HG03135 (cell line): ENCODE results near the gene ABCC8.

Source experiments
- ATAC-seq: cut with Tn5 transposase; IDR thresholded peaks from one replicate; pipeline ENCODE4 v1.9.1; 2021; ENCODE audit warnings: mild to moderate bottlenecking, moderate library complexity; ENCODE audit not compliant: unreplicated experiment

Gene ABCC8

GRCh38 chr11:17506314-17506713 lies 29.7 kb upstream of the ABCC8 start:
- ATAC-seq, result no peak

- ATAC-seq, result no peak
Measured at GRCh38 chr11:17505146-17505545, 28.5 kb upstream of the ABCC8 start.

GRCh38 chr11:17504330-17505107 lies 27.9 kb upstream of the ABCC8 start:
- no peak for ATAC-seq

- no peak for ATAC-seq
Measured at GRCh38 chr11:17502630-17503029, 26.0 kb upstream of the ABCC8 start.

GRCh38 chr11:17500673-17501072 lies 24.0 kb upstream of the ABCC8 start:
- ATAC-seq, result no peak

GRCh38 chr11:17498475-17498874 lies 21.8 kb upstream of the ABCC8 start:
- ATAC-seq, result no peak

- ATAC-seq, result no peak
Measured at GRCh38 chr11:17498058-17498457, 21.4 kb upstream of the ABCC8 start.

GRCh38 chr11:17496406-17496805 lies 19.8 kb upstream of the ABCC8 start:
- no peak for ATAC-seq

- no peak for ATAC-seq
Measured at GRCh38 chr11:17494019-17494418, 17.4 kb upstream of the ABCC8 start.

GRCh38 chr11:17490938-17491337 lies 14.3 kb upstream of the ABCC8 start:
- ATAC-seq, result no peak

GRCh38 chr11:17490232-17490631 lies 13.6 kb upstream of the ABCC8 start:
- no peak for ATAC-seq

GRCh38 chr11:17489751-17490150 lies 13.1 kb upstream of the ABCC8 start:
- no peak for ATAC-seq

GRCh38 chr11:17488563-17488962 lies 11.9 kb upstream of the ABCC8 start:
- ATAC-seq, result no peak

- ATAC-seq, result no peak
Measured at GRCh38 chr11:17486646-17487045, 10.0 kb upstream of the ABCC8 start.

GRCh38 chr11:17483505-17483904 lies 6.9 kb upstream of the ABCC8 start:
- ATAC-seq, result no peak

GRCh38 chr11:17481905-17482304 lies 5.3 kb upstream of the ABCC8 start:
- ATAC-seq, result no peak

- ATAC-seq, result no peak
Measured at GRCh38 chr11:17479284-17480214, 2.9 kb upstream of the ABCC8 start.

GRCh38 chr11:17478070-17478469 lies 1.4 kb upstream of the ABCC8 start:
- ATAC-seq, result no peak

GRCh38 chr11:17477361-17477760 lies 716 bp upstream of the ABCC8 start:
- ATAC-seq, result no peak

- no peak for ATAC-seq
Measured at GRCh38 chr11:17477084-17477333, 364 bp upstream of the ABCC8 start.

GRCh38 chr11:17475666-17476316 lies 854 bp downstream of the ABCC8 start:
- no peak for ATAC-seq
